GM12878 (cell line): Measurements from ENCODE around the gene NAV3.

Source experiments
- HCFC1 ChIP-seq: fragments of 150-350 bp; IDR thresholded peaks from 2 replicates; pipeline ENCODE4 v1.6.1; 2014; ENCODE audit warnings: low read length
- HDGF ChIP-seq: fragments of 450-650 bp; IDR thresholded peaks from 2 replicates; pipeline ENCODE4 v1.6.1; 2016; ENCODE audit warnings: antibody characterized with exemption
- IRF4 ChIP-seq: IDR thresholded peaks from 2 replicates; pipeline ENCODE4 v1.6.1; 2011; ENCODE audit warnings: low read depth, low read length
- KAT2A ChIP-seq: conservative IDR thresholded peaks from 2 replicates; pipeline ENCODE4 v1.6.1; 2011; ENCODE audit warnings: low read depth, low read length; ENCODE audit not compliant: control insufficient read depth
- MEF2B ChIP-seq: fragments of 450-650 bp; IDR thresholded peaks from 2 replicates; pipeline ENCODE4 v1.6.1; 2018; ENCODE audit warnings: mild to moderate bottlenecking, moderate library complexity; ENCODE audit not compliant: partially characterized antibody, poor library complexity, severe bottlenecking
- NR2C2 ChIP-seq: IDR thresholded peaks from 2 replicates; pipeline ENCODE4 v1.6.1; 2011; ENCODE audit warnings: borderline replicate concordance, low read depth; ENCODE audit not compliant: control insufficient read depth, insufficient read length
- POU2F2 ChIP-seq: IDR thresholded peaks from 3 replicates; pipeline ENCODE4 v1.6.1; 2011; ENCODE audit warnings: low read depth, mild to moderate bottlenecking, low read length, borderline replicate concordance
- RELA ChIP-seq: fragments of 450-650 bp; IDR thresholded peaks from 2 replicates; pipeline ENCODE4 v1.8.0; 2014; ENCODE audit warnings: borderline replicate concordance; ENCODE audit not compliant: partially characterized antibody
- TF ChIP-seq, protein P1 (sequence below), 3 experiments: IDR thresholded peaks in 2 of 3; conservative IDR thresholded peaks in 1 of 3; 2 replicates each; pipeline ENCODE4 v1.5.1; 2011; ENCODE audit warnings: low read depth in 3 of 3, low read length in 3 of 3, mild to moderate bottlenecking in 3 of 3, control low read depth in 2 of 3, moderate library complexity in 2 of 3, inconsistent platforms in 1 of 3, mixed read lengths in 1 of 3; ENCODE audit not compliant: control insufficient read depth in 2 of 3, insufficient read depth in 1 of 3; ENCODE audit errors: extremely low read depth in 1 of 3
- TF ChIP-seq, protein P2 (sequence below): IDR thresholded peaks from 2 replicates; pipeline ENCODE4 v1.6.1; 2011; ENCODE audit warnings: borderline replicate concordance, low read depth, mild to moderate bottlenecking, moderate library complexity, low read length; ENCODE audit not compliant: insufficient read depth, poor library complexity, severe bottlenecking
- TF ChIP-seq, protein P3 (sequence below): fragments of 450-650 bp; IDR thresholded peaks from 2 replicates; pipeline ENCODE4 v1.6.1; 2017; ENCODE audit warnings: mild to moderate bottlenecking
- TF ChIP-seq, protein P4 (sequence below): IDR thresholded peaks from 2 replicates; pipeline ENCODE4 v1.6.1; 2012; ENCODE audit warnings: low read depth, low read length, improper control_type of control experiment
- TF ChIP-seq, protein P5 (sequence below): IDR thresholded peaks from 2 replicates; pipeline ENCODE4 v1.6.1; 2012; ENCODE audit warnings: low read depth, low read length, improper control_type of control experiment

DNA sequence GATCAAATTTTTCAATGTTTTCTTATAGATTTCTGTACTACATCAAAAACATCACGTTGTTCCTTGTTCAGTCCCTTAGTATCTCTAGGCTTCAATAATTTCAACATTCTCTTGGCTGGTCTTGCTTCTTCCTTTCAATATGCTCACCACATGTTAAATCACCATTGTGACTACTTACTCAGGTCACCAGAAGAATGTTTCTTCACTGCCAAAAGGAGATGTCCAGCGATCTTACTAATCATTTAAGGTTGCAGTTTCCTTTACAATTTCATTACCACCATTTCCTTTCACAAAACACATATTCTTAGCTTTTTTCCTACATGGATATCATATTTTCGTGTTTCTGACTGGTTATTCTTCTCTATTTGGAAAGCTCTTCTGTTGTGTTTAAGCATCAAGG, 363.8 kb downstream of the NAV3 start:
- TF ChIP-seq, protein P1, sequence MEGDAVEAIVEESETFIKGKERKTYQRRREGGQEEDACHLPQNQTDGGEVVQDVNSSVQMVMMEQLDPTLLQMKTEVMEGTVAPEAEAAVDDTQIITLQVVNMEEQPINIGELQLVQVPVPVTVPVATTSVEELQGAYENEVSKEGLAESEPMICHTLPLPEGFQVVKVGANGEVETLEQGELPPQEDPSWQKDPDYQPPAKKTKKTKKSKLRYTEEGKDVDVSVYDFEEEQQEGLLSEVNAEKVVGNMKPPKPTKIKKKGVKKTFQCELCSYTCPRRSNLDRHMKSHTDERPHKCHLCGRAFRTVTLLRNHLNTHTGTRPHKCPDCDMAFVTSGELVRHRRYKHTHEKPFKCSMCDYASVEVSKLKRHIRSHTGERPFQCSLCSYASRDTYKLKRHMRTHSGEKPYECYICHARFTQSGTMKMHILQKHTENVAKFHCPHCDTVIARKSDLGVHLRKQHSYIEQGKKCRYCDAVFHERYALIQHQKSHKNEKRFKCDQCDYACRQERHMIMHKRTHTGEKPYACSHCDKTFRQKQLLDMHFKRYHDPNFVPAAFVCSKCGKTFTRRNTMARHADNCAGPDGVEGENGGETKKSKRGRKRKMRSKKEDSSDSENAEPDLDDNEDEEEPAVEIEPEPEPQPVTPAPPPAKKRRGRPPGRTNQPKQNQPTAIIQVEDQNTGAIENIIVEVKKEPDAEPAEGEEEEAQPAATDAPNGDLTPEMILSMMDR (IDR thresholded peaks at IDR 0.05 in 2 of 3, conservative IDR thresholded peaks at IDR 0.05 in 1 of 3; ENCODE audit: control insufficient read depth in 2 of 3, extremely low read depth in 1 of 3, insufficient read depth in 1 of 3, low read depth in 3 of 3, low read length in 3 of 3) = no peak
- TF ChIP-seq, protein P2, sequence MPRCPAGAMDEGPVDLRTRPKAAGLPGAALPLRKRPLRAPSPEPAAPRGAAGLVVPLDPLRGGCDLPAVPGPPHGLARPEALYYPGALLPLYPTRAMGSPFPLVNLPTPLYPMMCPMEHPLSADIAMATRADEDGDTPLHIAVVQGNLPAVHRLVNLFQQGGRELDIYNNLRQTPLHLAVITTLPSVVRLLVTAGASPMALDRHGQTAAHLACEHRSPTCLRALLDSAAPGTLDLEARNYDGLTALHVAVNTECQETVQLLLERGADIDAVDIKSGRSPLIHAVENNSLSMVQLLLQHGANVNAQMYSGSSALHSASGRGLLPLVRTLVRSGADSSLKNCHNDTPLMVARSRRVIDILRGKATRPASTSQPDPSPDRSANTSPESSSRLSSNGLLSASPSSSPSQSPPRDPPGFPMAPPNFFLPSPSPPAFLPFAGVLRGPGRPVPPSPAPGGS = no peak
- TF ChIP-seq POU2F2 (no peak), HDGF (no peak), MEF2B (no peak), NR2C2 (no peak), HCFC1 (no peak), KAT2A (no peak), IRF4 (no peak), RELA (no peak)
- TF ChIP-seq, protein P3, sequence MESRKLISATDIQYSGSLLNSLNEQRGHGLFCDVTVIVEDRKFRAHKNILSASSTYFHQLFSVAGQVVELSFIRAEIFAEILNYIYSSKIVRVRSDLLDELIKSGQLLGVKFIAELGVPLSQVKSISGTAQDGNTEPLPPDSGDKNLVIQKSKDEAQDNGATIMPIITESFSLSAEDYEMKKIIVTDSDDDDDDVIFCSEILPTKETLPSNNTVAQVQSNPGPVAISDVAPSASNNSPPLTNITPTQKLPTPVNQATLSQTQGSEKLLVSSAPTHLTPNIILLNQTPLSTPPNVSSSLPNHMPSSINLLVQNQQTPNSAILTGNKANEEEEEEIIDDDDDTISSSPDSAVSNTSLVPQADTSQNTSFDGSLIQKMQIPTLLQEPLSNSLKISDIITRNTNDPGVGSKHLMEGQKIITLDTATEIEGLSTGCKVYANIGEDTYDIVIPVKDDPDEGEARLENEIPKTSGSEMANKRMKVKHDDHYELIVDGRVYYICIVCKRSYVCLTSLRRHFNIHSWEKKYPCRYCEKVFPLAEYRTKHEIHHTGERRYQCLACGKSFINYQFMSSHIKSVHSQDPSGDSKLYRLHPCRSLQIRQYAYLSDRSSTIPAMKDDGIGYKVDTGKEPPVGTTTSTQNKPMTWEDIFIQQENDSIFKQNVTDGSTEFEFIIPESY = no peak
- TF ChIP-seq, protein P4, sequence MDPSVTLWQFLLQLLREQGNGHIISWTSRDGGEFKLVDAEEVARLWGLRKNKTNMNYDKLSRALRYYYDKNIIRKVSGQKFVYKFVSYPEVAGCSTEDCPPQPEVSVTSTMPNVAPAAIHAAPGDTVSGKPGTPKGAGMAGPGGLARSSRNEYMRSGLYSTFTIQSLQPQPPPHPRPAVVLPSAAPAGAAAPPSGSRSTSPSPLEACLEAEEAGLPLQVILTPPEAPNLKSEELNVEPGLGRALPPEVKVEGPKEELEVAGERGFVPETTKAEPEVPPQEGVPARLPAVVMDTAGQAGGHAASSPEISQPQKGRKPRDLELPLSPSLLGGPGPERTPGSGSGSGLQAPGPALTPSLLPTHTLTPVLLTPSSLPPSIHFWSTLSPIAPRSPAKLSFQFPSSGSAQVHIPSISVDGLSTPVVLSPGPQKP = no peak
- TF ChIP-seq, protein P5, sequence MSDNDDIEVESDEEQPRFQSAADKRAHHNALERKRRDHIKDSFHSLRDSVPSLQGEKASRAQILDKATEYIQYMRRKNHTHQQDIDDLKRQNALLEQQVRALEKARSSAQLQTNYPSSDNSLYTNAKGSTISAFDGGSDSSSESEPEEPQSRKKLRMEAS = no peak
